ENCODE measurements around the gene MAP3K7CL.

The MAP3K7CL gene

GRCh38 chr21:29130270-29130969 lies at the start of gene MAP3K7CL:
Gene MAP3K7CL, plus strand, starts transcription at chr21:29130644. Its CDS starts 2,701 bp downstream, at chr21:29133345.
- no peak for TF ChIP-seq CTCF (IDR thresholded peaks at IDR 0.05; ENCODE audit: low read depth, low read length)
- DNase-seq (ENCODE audit: low read depth, low spot score): peak; percentile 100
- peak within 1 kb of the TSS; percentile 19 for H3K4me3 ChIP-seq (ENCODE audit: low read depth, low read length)
- in situ Hi-C loops (cut with HindIII; ENCODE audit: low sequenced_read_pairs): no loop called here

- in situ Hi-C loops (cut with HindIII; ENCODE audit: low sequenced_read_pairs): no loop called here
- no peak overlapping the region for H3K4me3 ChIP-seq (ENCODE audit: low read depth, low read length)
- DNase-seq (ENCODE audit: low read depth, low spot score): no peak
- no peak for TF ChIP-seq CTCF (IDR thresholded peaks at IDR 0.05; ENCODE audit: low read depth, low read length)
Observed at GRCh38 chr21:29082046-29082815, 48.2 kb upstream of the MAP3K7CL start.

GRCh38 chr21:29083306-29083705 lies 47.1 kb upstream of the MAP3K7CL start:
- in situ Hi-C loops (cut with HindIII; ENCODE audit: low sequenced_read_pairs): no loop called here
- no peak overlapping the region for H3K4me3 ChIP-seq (ENCODE audit: low read depth, low read length)
- TF ChIP-seq CTCF (IDR thresholded peaks at IDR 0.05; ENCODE audit: low read depth, low read length): no peak
- no peak for DNase-seq (ENCODE audit: low read depth, low spot score)

GRCh38 chr21:29084372-29084771 lies 46.1 kb upstream of the MAP3K7CL start:
- H3K4me3 ChIP-seq (ENCODE audit: low read depth, low read length): no peak overlapping the region
- in situ Hi-C loops (cut with HindIII; ENCODE audit: low sequenced_read_pairs): no loop called here
- no peak for DNase-seq (ENCODE audit: low read depth, low spot score)
- TF ChIP-seq CTCF (IDR thresholded peaks at IDR 0.05; ENCODE audit: low read depth, low read length): no peak

GRCh38 chr21:29085106-29085752 lies 45.2 kb upstream of the MAP3K7CL start:
- no peak for TF ChIP-seq CTCF (IDR thresholded peaks at IDR 0.05; ENCODE audit: low read depth, low read length)
- H3K4me3 ChIP-seq (ENCODE audit: low read depth, low read length): no peak overlapping the region
- in situ Hi-C loops (cut with HindIII; ENCODE audit: low sequenced_read_pairs): no loop called here
- DNase-seq (ENCODE audit: low read depth, low spot score): no peak

- no peak for TF ChIP-seq CTCF (IDR thresholded peaks at IDR 0.05; ENCODE audit: low read depth, low read length)
- H3K4me3 ChIP-seq (ENCODE audit: low read depth, low read length): no peak overlapping the region
- in situ Hi-C loops (cut with HindIII; ENCODE audit: low sequenced_read_pairs): no loop called here
- DNase-seq (ENCODE audit: low read depth, low spot score): peak; percentile 64
Observed at GRCh38 chr21:29091033-29091432, 39.4 kb upstream of the MAP3K7CL start.
